ENCODE measurements around the gene CCDC80. TPM values are rescaled to one million over a fixed set of nuclear protein-coding genes. Genes with fewer than 3 reads are reported as not detected.
A peak's percentile ranks its signal among the peaks of the same experiment; 100 is the strongest.

Gene CCDC80
- total and polyA plus RNA-seq, 9 of the 15 experiments (the other 6 are each of a cell fraction or from before 2014, with no cell fraction given): 0.17 to 2.0 (median 1.1) TPM

- no peaks in the 10 kb centered on the region for H4K20me1 ChIP-seq (replicated peaks; ENCODE audit: control insufficient read depth, insufficient read depth, low read length)
- in situ Hi-C loops (cut with MboI): no loop called here
- H3K79me2 ChIP-seq (ENCODE audit: control insufficient read depth, insufficient read depth, low read length): no peaks in the 10 kb centered on the region
- intact Hi-C loops (cut with micrococcal nuclease): no loop called here
- no TSS peak for BruUV-seq (replicated peaks)
- H3K27me3 ChIP-seq (ENCODE audit: control insufficient read depth in 2 of 2, insufficient read depth in 2 of 2, low read length in 2 of 2): no peaks in the 10 kb centered on the region
- POLR2A ChIA-PET: interaction anchor here (0.7 kb wide), 1 partner anchor 179 kb away, joined by 3 read pairs; no protein-coding TSS in a partner anchor
- FAIRE-seq (peak; percentile 78), ATAC-seq (peak; percentile 78), DNase-seq (ENCODE audit: extremely low read depth in 1 of 4, low spot score in 3 of 4) (peak in 2 of 4 experiments; percentile 41 to 44)
- no peaks in the 10 kb centered on the region for H3K9me3 ChIP-seq (replicated peaks; ENCODE audit: control insufficient read depth, insufficient read depth, low read depth, low read length)
- no peaks in the 10 kb centered on the region for H3K9me1 ChIP-seq (ENCODE audit: control insufficient read depth, insufficient read depth, low read length)
- H3K9ac ChIP-seq (ENCODE audit: insufficient read depth in 1 of 2, low read depth in 2 of 2, low read length in 2 of 2): no peak overlapping the region; a peak in 1 of 4 replicates
- H3K4me2 ChIP-seq (ENCODE audit: insufficient read depth, low read length): no peak overlapping the region; the same call in 1 of the 2 replicates
- CTCF ChIA-PET (ENCODE audit: low intra/inter-chr PET ratio): no interaction called here
- peak overlapping the region; percentile 44; the same call in 1 of the 3 replicates for H3K27ac ChIP-seq (ENCODE audit: extremely low read depth, low read depth, low read length)
- H3K36me3 ChIP-seq (ENCODE audit: control insufficient read depth, insufficient read depth, low read length): no peaks in the 10 kb centered on the region
- no peak overlapping the region for H3K4me3 ChIP-seq
- 4% methylated on average over 2 of the region's 2 CpGs for WGBS (ENCODE audit: insufficient coverage, low coverage, missing lambda C conversion rate)
- H2AFZ ChIP-seq (ENCODE audit: low read depth, low read length): peak overlapping the region; percentile 90
- H3K4me1 ChIP-seq (replicated peaks in 1 of 2; ENCODE audit: control insufficient read depth in 2 of 2, insufficient read depth in 2 of 2, low read length in 2 of 2): peaks cover 0 to 5% of the 10 kb centered on the region in 2 experiments; a peak in 2 of 5 replicates
- TF ChIP-seq MYC (IDR thresholded peaks at IDR 0.05; ENCODE audit: low read depth, low read length): no peak
- no peak for TF ChIP-seq MYC (CRISPR knock-in tag; IDR thresholded peaks at IDR 0.05; ENCODE audit: borderline replicate concordance, low read depth)
- TF ChIP-seq ARID1B (IDR thresholded peaks at IDR 0.05): 0 out of 2 replicates have a peak, but pooled peaks have one; percentile 10
- TF ChIP-seq FOSL1 (tag; conservative IDR thresholded peaks at IDR 0.05): peak; percentile 39
- peak; percentile 85 for TF ChIP-seq BACH1 (tag; IDR thresholded peaks at IDR 0.05)
- no peak for TF ChIP-seq MCM2 (IDR thresholded peaks at IDR 0.05; ENCODE audit: low read depth)
- TF ChIP-seq MAFG (tag; conservative IDR thresholded peaks at IDR 0.05): peak; percentile 94
- no peak for TF ChIP-seq MLX (CRISPR knock-in tag; conservative IDR thresholded peaks at IDR 0.05)
- TF ChIP-seq MAFK (IDR thresholded peaks at IDR 0.05; ENCODE audit: low read length): peak; percentile 88
- peak; percentile 90 for TF ChIP-seq NFE2L1 (tag; IDR thresholded peaks at IDR 0.05; ENCODE audit: borderline replicate concordance, low read depth)
- no peak for TF ChIP-seq VEZF1 (CRISPR knock-in tag; IDR thresholded peaks at IDR 0.05)
- no peak for TF ChIP-seq SPI1 (IDR thresholded peaks at IDR 0.05; ENCODE audit: borderline replicate concordance, low read depth, low read length)
- TF ChIP-seq ZNF316 (IDR thresholded peaks at IDR 0.05): peak; percentile 86
- TF ChIP-seq MAFF (IDR thresholded peaks at IDR 0.05; ENCODE audit: low read length): peak; percentile 88
- peak; percentile 95 for TF ChIP-seq NFE2 (IDR thresholded peaks at IDR 0.05; ENCODE audit: low read depth)
- TF ChIP-seq DMBX1 (CRISPR knock-in tag; IDR thresholded peaks at IDR 0.05; ENCODE audit: borderline replicate concordance): 0 out of 2 replicates have a peak, but pooled peaks have one; percentile 33
- no peak for TF ChIP-seq ZKSCAN8 (CRISPR knock-in tag; IDR thresholded peaks at IDR 0.05)
- 0 out of 2 replicates have a peak, but pooled peaks have one; percentile 3 for TF ChIP-seq JUND (IDR thresholded peaks at IDR 0.05; ENCODE audit: borderline replicate concordance, low read depth, low read length)
- no peak; the same call in 2 of the 3 replicates for TF ChIP-seq JUND (tag; IDR thresholded peaks at IDR 0.05; ENCODE audit: borderline replicate concordance, low read depth, low read length)
- TF ChIP-seq NR0B1 (IDR thresholded peaks at IDR 0.05; ENCODE audit: partially characterized antibody): no peak
- TF ChIP-seq C11orf30 (IDR thresholded peaks at IDR 0.05; ENCODE audit: low read depth): peak; percentile 80
Observed at GRCh38 chr3:112619295-112619694, 21.6 kb downstream of the CCDC80 start.

Measured in K562 (cell line).